HepG2 (cell line): ENCODE data around the gene HOXD8.

ENCODE experiments used
- BRCA1 ChIP-seq: sonication (generic); formaldehyde crosslinking; IDR thresholded peaks from 2 replicates; pipeline ENCODE4 v1.4.0; 2020; ENCODE audit warnings: missing genetic modification reagents
- CTCF ChIP-seq: sonication (generic); formaldehyde crosslinking; IDR thresholded peaks from 2 replicates; pipeline ENCODE4 v1.5.0; 2020; ENCODE audit warnings: mild to moderate bottlenecking, missing genetic modification reagents, moderate library complexity
- MXI1 ChIP-seq: IDR thresholded peaks from 3 replicates; pipeline ENCODE4 v1.6.1; 2012; ENCODE audit warnings: low read depth, low read length, inconsistent platforms, borderline replicate concordance
- RELA ChIP-seq: sonication (generic); formaldehyde crosslinking; IDR thresholded peaks from 2 replicates; pipeline ENCODE4 v1.4.0; 2020; ENCODE audit warnings: missing genetic modification reagents
- ZBTB20 ChIP-seq: sonication (generic); formaldehyde crosslinking; IDR thresholded peaks from 2 replicates; pipeline ENCODE4 v1.8.1; 2023; ENCODE audit warnings: missing genetic modification reagents, low read depth, mild to moderate bottlenecking, borderline replicate concordance
- ZNF513 ChIP-seq: sonication (generic); formaldehyde crosslinking; conservative IDR thresholded peaks from 2 replicates; pipeline ENCODE4 v1.5.0; 2020; ENCODE audit warnings: missing genetic modification reagents

GRCh38 chr2:176147800-176148496, 18.4 kb downstream of the HOXD8 start:
- TF ChIP-seq ZBTB20 (CRISPR knock-in tag) (no peak), ZNF513 (CRISPR knock-in tag) (no peak), CTCF (CRISPR knock-in tag) (no peak), RELA (no peak), MXI1 (no peak), BRCA1 (CRISPR knock-in tag) (no peak)
